HL-60 (cell line): ENCODE results near the gene PAGR1.

ENCODE experiments used
- POLR2AphosphoS5 ChIP-seq: IDR thresholded peaks from 2 replicates; pipeline ENCODE4 v1.6.1; 2012; ENCODE audit warnings: low read depth
- TF ChIP-seq, protein P1 (sequence below): IDR thresholded peaks from one replicate; pipeline ENCODE4 v1.5.1; 2011; ENCODE audit warnings: low read length, control low read depth, inconsistent platforms; ENCODE audit not compliant: insufficient read depth
- TF ChIP-seq, protein P2 (sequence below): IDR thresholded peaks from 2 replicates; pipeline ENCODE4 v1.6.1; 2012; ENCODE audit warnings: low read depth; ENCODE audit not compliant: insufficient replicate concordance

DNA sequence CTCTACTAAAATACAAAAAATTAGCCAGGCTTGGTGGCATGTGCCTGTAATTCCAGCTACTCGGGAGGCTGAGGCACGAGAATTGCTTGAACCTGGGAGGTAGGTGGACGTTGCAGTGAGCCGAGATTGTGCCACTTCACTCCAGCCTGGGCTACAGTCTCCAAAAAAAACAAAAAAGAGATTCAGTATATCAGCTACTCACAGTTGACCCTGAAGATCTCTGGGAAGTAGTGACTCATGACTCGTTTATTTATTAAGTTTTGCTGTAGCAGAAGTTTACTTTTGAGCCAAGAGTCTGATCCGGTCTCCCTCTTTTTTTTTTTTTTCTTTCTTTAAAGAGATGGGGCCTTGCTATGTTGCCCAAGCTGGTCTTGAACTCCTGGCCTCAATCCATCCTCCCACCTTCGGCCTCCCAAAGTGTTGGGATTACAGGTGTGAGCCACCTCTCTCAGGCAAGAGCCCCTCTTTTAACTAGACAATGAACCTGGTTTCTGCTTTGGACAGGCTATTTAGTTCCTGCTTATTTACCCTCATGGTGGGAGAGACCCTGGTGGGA, 8.7 kb downstream of the PAGR1 start:
- TF ChIP-seq, protein P1, sequence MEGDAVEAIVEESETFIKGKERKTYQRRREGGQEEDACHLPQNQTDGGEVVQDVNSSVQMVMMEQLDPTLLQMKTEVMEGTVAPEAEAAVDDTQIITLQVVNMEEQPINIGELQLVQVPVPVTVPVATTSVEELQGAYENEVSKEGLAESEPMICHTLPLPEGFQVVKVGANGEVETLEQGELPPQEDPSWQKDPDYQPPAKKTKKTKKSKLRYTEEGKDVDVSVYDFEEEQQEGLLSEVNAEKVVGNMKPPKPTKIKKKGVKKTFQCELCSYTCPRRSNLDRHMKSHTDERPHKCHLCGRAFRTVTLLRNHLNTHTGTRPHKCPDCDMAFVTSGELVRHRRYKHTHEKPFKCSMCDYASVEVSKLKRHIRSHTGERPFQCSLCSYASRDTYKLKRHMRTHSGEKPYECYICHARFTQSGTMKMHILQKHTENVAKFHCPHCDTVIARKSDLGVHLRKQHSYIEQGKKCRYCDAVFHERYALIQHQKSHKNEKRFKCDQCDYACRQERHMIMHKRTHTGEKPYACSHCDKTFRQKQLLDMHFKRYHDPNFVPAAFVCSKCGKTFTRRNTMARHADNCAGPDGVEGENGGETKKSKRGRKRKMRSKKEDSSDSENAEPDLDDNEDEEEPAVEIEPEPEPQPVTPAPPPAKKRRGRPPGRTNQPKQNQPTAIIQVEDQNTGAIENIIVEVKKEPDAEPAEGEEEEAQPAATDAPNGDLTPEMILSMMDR: no peak
- TF ChIP-seq, protein P2, sequence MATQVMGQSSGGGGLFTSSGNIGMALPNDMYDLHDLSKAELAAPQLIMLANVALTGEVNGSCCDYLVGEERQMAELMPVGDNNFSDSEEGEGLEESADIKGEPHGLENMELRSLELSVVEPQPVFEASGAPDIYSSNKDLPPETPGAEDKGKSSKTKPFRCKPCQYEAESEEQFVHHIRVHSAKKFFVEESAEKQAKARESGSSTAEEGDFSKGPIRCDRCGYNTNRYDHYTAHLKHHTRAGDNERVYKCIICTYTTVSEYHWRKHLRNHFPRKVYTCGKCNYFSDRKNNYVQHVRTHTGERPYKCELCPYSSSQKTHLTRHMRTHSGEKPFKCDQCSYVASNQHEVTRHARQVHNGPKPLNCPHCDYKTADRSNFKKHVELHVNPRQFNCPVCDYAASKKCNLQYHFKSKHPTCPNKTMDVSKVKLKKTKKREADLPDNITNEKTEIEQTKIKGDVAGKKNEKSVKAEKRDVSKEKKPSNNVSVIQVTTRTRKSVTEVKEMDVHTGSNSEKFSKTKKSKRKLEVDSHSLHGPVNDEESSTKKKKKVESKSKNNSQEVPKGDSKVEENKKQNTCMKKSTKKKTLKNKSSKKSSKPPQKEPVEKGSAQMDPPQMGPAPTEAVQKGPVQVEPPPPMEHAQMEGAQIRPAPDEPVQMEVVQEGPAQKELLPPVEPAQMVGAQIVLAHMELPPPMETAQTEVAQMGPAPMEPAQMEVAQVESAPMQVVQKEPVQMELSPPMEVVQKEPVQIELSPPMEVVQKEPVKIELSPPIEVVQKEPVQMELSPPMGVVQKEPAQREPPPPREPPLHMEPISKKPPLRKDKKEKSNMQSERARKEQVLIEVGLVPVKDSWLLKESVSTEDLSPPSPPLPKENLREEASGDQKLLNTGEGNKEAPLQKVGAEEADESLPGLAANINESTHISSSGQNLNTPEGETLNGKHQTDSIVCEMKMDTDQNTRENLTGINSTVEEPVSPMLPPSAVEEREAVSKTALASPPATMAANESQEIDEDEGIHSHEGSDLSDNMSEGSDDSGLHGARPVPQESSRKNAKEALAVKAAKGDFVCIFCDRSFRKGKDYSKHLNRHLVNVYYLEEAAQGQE: no peak
- 0 out of 2 replicates have a peak, but pooled peaks have one; percentile 16 for TF ChIP-seq POLR2AphosphoS5
